HG03135 (cell line): ENCODE results near the gene CRYBG2.
"Not testable (repeated sequence)": the region's sequence is repeated elsewhere in the genome, so short reads cannot be mapped to it uniquely, and the experiment has no call there.

Source experiments
- ATAC-seq: cut with Tn5 transposase; IDR thresholded peaks from one replicate; pipeline ENCODE4 v1.9.1; 2021; ENCODE audit warnings: mild to moderate bottlenecking, moderate library complexity; ENCODE audit not compliant: unreplicated experiment

Gene CRYBG2

GRCh38 chr1:26350701-26351589 lies 3.0 kb downstream of the CRYBG2 start:
- ATAC-seq, result no peak

DNA sequence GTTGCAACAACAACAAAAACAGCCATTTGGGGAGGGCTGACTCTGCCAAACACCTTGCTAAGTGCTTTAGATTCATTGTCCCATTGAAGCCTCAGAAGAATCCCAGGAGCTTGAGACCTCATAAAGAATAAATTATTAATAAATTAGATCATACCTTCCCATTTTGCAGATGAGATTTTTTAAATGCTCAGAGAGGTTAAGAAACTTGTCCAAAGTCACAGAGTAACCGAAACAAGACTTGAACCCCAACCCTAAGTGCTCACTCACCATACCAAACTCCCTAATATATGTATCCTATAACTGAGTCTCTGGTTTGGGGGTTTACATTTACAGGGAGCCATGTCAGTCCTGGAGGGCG lies 3.6 kb downstream of the CRYBG2 start:
- no peak for ATAC-seq

DNA sequence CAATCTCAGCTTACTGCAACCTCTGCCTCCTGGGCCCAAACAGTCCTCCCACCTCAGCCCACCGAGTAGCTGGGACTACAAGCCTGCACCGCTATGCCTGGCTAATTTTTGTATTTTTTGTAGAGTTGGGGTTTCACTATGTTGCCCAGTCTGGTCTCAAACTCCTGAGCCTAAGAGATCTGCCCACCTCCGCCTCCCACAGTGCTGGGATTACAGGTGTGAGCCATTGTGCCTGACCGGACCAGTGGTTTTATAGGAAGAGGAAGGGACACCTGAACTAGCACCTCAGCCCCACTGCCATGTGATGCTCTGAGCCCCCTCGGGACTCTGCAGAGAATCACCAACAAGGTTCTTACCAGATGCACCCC lies 4.1 kb downstream of the CRYBG2 start:
- no peak for ATAC-seq

DNA sequence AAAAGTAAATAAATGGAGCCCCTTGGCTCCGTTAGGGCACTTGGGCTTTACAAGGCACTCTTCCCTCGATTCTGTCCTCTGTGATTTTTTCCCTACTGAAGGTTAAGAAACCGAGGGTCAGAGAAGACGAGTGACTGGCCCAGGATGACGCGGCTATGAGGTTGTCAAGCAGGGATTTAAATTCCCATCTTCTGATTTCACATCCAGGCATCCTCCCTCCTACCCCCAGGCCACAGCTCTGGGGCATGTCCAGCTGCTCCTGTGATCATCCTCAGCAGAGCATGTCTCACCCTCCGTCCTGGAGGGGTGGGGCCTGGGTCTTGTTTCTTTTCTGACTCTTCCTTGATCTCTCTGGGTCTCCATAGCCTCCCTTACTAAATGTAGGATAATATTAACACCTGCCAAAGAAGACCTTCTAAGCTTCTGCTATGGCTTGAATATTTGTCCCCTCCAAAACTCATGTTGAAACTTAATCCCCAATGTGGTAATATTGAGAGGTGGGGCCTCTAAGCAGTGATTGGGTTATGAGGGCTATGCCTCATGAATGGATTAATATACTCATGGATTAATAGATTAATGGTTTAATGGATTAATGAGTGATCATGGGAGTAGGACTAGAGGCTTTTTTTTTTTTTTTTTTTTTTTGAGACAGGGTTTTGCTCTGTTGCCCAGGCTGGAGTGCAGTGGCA lies 4.6 kb downstream of the CRYBG2 start:
- ATAC-seq, result no peak

DNA sequence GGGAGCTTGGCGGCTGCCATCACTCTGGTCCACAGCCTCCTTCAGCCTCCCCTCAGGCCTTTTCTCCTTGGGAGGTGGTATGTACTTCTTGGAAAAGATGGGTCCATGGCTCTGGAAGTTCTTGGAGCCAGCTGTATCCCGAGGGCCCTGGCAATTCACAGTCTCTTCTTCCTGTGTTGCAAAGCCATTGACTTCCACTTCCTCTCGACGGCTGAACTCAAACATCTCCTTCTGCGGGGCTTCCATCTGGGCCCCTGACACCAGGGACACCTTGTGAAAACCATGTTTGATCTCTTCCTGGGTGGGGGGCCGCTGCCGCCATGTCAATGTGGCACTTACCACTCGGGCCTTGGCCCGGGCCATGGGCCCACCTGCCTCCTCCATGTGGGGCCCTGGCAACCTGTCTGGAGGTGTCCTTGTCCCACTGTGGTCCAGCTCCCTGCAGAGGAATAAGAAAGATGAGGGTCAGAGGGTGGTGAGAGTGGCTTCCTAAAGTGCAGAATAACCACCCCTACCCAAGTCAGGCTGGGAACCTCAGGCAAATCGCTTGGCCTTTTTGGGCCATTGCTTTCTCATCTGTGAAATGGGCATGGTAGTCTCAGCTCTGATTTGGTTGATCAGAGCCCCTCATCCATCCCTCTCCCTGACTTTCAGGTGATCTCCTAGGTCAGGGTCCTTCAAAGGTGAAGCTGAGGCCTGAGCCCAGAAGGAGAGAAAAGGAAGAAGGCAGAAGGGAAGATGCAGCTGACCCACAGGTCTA lies 7.5 kb downstream of the CRYBG2 start:
- ATAC-seq, result no peak

GRCh38 chr1:26345718-26346117 lies 8.2 kb downstream of the CRYBG2 start:
- no peak for ATAC-seq

DNA sequence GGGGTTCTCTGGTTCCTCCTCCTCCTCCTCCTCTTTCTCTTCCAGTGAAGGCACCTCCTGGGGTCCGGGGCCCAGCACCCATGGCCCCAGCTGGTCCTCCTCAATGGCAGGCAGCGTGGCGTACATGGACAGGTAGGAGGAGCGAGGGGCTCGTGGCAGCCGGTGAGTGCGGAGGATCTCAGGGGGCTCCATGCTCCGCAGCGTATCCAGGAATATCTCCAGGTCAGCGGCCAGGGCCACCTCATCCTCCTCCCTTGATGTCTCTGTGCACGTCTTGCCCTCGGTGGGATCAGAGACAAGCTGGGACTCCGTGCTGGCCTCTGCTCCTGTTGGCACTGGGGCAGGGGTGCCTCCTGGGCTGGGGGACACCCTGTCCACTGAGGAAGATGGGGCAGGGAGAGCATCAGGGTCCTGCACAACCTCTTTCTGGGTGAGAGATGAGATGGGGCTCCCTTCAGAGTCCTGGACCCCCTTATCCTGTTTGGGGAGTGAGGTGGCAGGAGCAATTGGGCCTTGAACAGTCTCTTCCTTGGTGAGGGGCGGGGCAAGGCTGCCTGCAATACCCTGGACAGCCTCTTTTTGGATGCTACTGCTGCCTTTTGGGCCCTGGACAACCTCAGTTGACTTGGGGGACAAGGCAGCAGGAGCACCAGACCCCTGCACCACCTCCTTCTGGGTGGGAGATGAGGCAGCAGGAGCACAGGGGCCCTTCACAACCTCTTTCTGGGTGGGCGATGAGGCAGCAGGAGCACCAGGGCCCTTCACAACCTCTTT lies 9.6 kb downstream of the CRYBG2 start:
- no peak for ATAC-seq

- no peak for ATAC-seq
Measured at GRCh38 chr1:26340047-26340481, 13.9 kb downstream of the CRYBG2 start.

GRCh38 chr1:26338670-26339069 lies 15.3 kb downstream of the CRYBG2 start:
- no peak for ATAC-seq

- ATAC-seq, result no peak
Measured at GRCh38 chr1:26337625-26338024, 16.3 kb downstream of the CRYBG2 start.

- ATAC-seq, result no peak
Measured at GRCh38 chr1:26337206-26337535, 16.8 kb downstream of the CRYBG2 start.

DNA sequence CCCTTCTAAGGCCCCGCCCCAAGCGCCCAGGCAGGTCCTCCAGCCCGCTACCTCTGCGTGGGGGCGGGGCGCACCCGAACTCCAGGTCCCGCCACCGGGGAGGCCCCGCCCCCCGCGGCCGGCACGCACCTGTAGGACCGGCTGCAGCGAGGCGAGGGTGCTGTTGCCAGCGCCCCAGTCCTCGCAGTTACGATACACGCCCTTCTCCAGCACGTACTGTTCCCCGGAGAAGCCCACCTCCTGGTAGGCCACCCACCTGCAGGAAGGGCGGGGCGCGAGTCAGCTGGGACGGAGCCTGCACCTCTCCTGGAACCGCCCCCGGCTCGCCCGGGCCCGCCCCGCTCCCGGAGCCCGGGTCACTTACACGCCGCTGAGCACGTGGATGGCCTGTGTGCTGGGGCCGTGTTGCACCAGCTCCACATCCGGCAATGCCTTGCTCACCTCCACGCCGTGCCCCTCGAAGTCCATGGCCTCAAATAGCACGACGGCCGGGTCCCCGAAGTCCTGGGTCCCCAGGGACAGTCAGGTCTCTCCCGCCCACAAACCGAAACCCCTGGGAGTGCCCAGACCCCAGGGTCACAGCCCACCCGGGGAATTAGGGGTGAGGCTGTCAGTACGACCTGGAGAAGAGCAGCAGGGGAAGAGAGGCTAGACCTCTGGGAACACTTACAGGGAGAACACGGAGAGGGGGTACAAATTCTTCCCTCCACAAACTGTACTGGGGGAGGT lies 17.3 kb downstream of the CRYBG2 start:
- ATAC-seq, result no peak

- no peak for ATAC-seq
Measured at GRCh38 chr1:26335774-26336476, 18.0 kb downstream of the CRYBG2 start.

DNA sequence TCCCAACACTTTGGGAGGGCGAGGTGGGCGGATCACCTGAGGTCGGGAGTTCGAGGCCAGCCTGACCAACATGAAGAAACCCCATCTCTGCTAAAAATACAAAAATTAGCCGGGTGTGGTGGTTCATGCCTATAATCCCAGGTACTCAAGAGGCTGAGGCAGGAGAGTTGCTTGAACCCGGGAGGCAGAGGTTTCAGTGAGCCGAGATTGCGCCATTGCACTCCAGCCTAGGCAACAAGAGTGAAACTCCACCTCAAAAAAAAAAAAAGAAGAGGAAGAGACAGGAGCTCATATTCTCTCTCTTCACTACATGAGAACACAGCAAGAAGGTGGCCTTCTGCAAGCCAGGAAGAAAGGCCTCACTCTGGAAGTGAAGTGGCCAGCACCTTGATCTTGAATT lies 20.6 kb downstream of the CRYBG2 start:
- ATAC-seq, result not testable (repeated sequence)

DNA sequence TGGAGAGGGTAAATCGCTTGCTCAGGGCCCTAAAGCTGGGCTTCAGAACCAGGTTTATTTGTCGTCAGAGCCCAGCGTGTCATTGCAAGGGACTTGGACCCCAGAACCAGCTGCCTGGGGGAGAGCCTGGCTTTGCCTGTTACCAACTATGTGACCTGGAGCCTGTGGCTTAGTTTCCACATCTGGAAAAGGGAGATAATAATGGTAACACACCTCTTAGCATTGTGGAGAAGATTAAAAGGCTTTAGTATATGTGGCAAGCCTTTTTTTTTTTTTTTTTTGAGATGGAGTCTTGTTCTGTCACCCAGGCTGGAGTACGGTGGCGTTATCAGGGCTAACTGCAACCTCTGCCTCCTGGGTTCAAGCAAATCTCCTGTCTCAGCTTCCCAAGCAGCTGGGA lies 23.7 kb downstream of the CRYBG2 start:
- ATAC-seq, result no peak

DNA sequence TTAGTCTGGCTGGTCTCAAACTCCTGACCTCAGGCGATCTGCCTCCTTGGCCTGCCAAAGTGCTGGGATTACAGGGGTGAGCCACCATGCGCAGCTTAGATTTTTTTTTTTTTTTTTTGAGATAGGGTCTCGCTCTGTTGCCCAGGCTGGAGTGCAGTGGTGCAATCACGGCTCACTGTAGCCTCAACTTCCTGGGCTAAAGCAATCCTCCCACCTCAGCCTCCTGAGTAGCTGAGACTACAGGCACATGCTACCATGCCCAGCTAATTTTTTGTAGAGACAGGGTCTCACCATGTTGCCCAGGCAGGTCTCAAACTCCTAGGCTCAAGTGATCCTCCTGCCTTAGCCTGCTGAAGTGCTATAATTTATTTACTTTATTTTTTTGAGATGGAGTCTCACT lies 24.6 kb downstream of the CRYBG2 start:
- not testable (repeated sequence) for ATAC-seq

DNA sequence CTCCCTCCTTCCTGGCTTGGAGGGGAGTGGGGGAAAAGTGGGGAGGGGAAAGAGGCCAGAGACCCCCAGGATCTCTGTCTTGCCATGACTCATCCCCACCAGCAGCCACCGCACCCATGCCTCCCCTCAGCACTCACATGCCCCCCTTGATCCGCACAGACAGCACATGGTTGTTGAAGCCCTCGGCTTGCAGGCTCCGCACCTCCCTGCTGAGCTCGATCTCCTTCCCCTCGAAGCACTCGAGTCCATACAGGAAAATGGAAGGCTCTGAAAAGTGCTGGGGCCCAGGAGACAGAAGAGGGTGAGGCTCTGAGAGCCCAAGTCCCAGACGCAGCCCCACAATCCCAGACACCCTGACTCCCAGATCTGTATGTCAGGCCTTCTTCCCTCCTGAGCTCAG lies 25.3 kb downstream of the CRYBG2 start:
- no peak for ATAC-seq

GRCh38 chr1:26327956-26328362 lies 26.0 kb downstream of the CRYBG2 start:
- no peak for ATAC-seq

- no peak for ATAC-seq
Measured at GRCh38 chr1:26324550-26324949, 29.4 kb downstream of the CRYBG2 start.

- no peak for ATAC-seq
Measured at GRCh38 chr1:26323382-26323781, 30.5 kb downstream of the CRYBG2 start.
